Cerebellar cortex (tissue), 1 donor: Measurements from ENCODE around the gene DCC.
"Not testable (repeated sequence)": the region's sequence is repeated elsewhere in the genome, so short reads cannot be mapped to it uniquely, and the experiment has no call there.

Experiments
- DNase-seq: peaks from one replicate; pipeline ENCODE4 v3.0.0-alpha.2; 2015; ENCODE audit warnings: low spot score

Gene DCC

DNA sequence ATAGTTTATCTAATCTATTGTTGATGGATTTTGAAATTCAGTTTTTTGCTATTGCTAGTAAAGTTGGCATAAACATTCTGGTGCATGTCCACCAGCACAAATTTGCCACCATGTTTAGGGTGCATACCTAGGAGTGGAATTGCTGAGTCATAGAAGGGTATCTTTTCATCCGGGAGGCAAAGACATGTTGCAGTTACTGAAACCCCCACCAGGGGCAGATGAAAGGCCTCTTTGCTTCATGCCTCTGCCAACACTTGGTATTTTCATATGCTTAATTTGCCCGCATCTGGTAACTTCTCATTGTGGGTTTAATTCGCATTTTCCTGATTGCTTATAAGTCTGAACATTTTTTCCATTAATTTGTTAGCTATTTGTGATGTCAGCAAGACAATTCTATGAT, 8.2 kb downstream of the DCC start:
- no peak for DNase-seq

DNA sequence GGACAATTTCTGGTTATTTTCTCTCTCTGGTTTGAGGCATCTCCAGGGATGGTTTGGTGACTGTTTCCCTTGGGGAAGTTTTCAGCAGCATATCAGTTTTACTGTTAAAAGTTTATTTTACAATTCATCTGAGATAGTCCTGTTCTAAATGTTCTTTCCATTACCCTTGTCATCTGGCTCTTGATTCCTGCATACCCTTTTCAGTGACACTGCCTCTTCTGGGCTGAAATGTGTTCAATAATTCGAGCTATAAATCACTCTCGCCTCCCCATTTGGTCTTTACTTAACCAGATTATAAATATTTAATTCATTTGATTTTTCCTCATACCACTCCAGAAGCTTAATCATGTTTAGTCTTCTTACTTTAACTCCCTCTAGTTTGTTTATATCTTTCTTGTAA, 9.5 kb downstream of the DCC start:
- no peak for DNase-seq

GRCh38 chr18:52352920-52353319, 12.9 kb downstream of the DCC start:
- DNase-seq = no peak

DNA sequence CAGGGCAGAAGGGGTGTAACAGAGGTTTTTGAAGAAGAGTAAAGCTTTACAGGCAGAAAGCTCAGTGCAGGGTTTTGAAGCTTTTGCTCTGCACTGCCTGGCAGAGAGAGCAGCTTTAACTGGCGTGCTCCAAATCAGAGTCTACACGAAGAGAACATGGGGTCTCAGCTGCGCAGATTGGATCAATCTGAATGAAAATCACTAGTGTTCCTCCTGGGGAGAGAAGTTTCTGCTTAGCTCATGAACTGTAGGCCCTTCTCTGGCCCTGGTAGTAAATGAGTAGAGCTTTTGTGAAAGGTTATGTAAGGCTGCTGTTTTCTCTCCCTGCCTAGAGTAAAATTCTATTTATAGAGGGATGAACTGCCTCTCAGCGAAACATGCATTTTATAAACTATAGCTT, 13.6 kb downstream of the DCC start:
- no peak for DNase-seq

- no peak for DNase-seq
These were observed 23.9 kb downstream of the DCC start for GRCh38 chr18:52363861-52364260.

DNA sequence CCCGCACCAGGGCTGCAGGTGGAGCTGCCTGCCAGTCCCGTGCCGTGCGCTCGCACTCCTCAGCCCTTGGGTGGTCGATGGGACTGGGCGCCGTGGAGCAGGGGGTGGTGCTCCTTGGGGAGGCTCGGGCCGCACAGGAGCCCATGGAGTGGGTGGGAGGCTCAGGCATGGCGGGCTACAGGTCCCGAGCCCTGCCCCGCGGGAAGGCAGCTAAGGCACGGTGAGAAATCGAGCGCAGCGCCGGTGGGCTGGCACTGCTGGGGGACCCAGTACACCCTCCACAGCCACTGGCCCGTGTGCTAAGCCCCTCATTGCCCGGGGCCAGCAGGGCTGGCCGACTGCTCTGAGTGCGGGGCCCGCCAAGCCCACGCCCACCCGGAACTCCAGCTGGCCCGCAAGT, 26.9 kb downstream of the DCC start:
- DNase-seq = not testable (repeated sequence)

DNA sequence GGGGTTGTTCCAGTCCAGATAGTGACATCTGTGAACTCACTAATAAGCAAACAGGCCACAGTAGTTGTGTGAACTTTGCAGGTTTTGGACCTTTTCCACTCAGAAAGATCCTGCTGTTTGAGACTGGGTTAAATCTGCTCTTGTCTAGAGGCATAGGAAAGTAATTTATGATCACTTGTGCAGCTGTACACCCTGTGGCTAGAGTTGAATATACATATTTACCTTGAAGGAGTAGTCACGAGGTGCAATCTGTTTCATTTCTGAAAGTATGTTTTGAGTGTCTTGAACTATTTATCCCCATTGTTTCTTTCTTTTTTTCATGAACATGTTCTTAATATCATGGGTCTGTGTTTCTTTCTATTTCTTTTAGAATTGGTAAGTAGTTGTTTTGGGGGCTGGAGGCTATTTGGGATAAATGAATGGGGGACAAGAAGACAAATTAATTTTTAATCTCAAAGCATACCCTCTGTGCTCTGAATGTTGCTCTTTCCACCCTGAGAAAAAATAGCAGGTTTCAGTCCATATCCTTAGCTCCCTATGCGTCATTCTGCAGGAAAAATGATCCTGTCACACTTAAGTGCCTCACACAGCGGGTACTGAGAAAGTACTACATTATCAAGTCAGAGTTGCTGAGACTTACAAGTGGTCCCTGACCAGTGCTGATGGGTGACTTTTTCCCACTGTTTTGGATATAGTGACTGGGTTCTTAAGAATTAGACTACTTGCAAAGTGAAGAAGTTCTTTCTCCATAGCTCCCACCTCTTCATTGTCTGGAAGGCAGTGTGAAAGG, 28.2 kb downstream of the DCC start:
- DNase-seq = no peak

DNA sequence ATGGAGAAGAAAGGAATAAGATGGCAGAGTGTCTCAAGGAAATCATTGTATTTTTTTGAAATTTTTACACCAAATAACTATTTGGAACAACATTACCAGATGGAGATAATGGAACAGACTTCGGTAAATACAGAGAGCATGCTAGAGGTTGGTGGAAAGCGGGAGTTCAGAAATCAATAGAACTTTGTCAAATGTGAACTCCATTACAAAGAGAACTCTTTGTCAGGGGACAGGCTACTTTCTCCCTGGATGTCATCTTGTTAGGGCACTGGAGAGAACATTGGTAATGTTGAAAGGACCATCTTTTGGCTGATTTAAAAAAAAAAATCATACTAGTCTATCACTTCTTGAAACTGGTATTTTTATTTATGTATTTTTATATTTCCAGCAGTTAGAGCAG, 30.8 kb downstream of the DCC start:
- DNase-seq = no peak

- no peak for DNase-seq
These were observed 36.1 kb downstream of the DCC start for GRCh38 chr18:52376104-52376503.

- DNase-seq = no peak
These were observed 37.1 kb downstream of the DCC start for GRCh38 chr18:52377094-52377493.

DNA sequence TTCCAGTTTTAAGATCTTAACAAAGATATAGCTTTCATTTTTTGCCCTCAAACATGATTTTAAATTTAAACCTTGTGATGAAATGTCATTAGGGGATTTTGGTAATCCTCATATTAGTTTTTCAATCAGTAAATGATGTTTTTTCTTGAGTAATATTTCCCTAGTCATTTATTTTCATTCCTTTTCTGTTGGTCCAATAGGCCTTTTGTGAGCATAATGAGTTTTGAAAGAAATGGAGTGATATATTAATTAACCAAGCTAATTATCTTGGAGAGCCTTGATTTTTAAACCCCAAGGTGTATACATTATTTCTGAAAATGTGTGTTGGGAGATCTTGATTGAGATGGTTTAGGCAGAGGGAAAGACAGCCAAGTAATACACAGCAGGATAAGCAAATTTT, 46.3 kb downstream of the DCC start:
- no peak for DNase-seq

DNA sequence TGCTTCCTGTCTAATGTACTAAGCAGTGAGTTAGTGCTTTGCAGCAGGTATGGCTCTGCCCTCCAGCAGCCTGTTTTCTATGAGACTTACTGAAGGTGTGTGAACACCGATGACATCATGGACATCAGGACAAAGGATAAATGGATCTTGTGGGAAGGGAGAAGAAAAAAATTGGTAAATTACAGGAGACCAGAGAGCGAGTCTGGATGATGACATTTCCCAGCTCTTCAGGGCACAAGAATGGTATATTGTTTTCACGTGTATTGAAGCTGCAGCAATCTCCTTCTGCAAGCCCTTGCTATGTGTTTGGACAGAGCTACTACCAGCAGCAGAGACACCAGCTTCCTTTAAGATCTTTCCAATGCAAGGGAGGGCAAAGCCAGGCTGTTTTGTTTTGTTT, 47.2 kb downstream of the DCC start:
- DNase-seq = no peak

GRCh38 chr18:52391810-52392559, 52.0 kb downstream of the DCC start:
- no peak for DNase-seq

DNA sequence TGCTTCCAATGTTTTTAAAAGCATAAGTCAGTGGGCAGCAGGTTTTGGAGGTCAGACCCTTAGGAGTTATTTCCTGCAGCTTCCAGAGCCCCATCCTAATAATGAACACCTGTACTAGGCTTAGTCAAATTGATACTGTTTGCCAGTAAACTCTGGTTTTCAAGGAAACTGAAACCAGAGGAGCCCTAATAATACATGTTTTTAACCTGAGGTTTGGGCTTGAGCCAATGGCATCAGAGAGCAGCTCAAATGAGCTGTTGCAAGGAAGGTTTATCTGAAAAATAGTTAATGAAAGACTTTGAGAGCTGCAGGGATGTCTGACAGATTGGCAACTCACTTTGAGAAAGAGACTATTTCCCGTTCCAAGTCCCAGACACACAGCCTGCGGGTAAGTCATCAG, 54.6 kb downstream of the DCC start:
- DNase-seq = no peak

DNA sequence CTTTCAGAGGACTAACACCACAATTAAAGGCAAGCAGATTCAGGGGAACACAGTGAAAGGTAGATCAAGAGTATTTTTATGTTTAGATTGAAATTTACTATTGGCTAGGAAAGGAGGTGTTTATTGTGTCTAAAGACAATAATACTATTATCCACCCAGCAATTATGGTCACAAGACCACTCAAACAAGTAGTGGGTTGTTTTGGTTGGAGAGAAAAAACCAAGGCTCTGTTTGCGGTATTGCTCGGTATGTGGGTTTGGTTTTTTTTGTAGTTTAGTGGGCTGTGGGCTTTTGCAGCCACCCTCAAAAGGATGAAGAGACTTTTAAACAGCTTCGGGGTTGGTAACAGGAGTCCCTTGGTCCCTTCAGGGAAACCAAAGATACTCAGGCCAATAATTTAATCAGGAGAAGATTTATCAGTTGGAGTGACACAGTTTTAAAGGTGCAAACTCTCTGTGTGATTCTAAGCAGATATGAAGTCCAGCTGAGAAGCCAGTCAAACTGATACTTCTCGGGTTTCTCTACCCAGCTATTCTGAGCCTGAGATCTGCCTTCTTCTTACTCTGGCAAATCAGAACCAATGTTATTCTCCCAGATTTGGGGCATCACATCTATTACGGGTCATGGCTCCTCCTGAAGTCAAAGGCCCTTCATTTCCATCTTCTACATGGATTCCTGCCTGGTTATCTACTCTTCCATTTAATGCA, 55.3 kb downstream of the DCC start:
- DNase-seq = no peak

GRCh38 chr18:52401236-52401635, 61.2 kb downstream of the DCC start:
- no peak for DNase-seq

DNA sequence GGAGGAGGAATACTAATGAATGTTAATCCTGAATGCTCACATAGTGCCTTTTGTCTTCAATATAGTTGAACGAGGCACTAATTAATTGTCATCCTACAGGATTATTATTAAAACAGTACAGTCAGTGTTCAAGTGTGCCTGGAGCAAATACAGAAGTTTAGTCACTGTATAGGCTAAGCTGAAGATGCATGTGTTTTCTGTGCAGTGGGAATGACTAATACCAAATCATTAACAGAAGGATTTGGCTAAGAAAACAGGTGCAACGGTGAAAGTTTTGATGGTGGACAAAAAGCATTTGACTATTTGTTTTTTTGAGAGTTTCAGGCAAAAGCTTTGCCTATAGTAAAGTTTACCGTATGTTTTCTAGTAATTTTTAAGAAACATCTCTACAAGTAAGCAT, 62.8 kb downstream of the DCC start:
- no peak for DNase-seq

DNA sequence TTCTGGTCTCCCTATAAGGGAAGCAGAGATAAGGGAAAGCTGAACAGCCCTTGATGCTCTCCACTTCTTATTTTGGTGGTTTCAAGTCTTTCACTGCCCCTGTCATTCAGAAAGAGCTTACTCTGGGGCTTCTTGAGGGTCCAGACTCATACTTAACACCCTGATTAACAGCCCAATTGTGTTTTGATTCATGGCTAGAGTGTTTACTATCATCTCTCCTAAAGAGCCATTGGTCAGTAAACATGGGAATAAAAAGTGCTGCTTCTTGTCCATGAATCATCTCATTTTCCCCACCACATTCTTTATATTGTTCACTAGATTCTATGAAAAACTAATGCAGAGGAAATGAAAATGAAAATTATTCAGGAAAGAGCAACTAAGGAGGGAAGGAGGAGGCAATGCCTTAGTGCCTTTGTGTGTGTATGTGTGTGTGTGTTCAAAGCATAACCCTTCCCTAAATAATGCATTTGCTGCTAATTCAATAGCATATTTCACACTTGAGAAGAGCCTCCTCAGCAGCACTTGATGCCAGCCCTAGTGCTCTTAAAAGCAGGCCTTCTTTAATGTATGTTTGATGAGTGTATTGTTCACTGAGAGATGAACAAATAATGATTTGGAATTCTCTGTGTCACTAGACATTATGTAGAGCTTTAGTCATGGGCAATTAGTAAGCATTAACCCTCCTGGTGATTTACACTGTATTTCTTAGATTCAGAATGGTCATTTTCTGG, 63.5 kb downstream of the DCC start:
- DNase-seq = no peak

- no peak for DNase-seq
These were observed 68.9 kb downstream of the DCC start for GRCh38 chr18:52408800-52409302.

GRCh38 chr18:52409727-52410126, 69.7 kb downstream of the DCC start:
- DNase-seq = no peak

GRCh38 chr18:52415131-52415530, 75.1 kb downstream of the DCC start:
- DNase-seq = no peak

DNA sequence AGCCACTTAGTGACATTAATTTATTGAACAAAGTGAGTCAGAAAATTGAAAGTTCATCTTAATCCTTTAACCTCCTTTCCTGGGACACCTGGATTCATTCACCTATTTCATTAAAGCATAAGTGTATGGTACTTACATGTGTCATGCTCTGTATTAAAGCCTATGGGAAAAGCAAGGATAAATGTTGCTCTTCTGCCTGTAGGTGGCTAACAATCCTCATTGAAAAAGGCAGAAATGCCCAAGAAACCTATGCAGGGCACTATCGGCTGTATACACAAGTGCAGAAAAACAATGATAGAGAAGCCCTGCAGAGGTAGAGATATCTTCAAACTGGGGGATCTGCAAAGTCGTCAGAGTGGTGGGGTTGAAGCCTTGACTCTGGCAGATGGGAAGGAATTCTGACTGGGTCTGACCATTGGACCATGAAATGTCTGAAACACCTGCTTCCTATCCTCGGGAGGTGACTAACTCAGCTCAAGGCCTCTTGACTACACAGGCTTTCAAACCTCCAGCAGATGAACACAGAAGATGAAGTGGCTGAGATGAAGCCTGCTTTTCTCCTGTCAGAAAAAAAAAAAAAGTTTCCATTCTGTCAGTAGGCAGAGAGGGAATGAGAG, 83.1 kb downstream of the DCC start:
- DNase-seq = peak; percentile 20
